ENCODE data around the gene ORAI3. TPM values are rescaled to one million over a fixed set of nuclear protein-coding genes. Genes with fewer than 3 reads are reported as not detected.

The ORAI3 gene
- 46.4 and 50.8 TPM in 2 replicates for total RNA-seq (2014; rRNA removed; shearing (Covaris generic))

- peak; percentile 59 for DNase-seq (ENCODE audit: low spot score)
Observed at GRCh38 chr16:30948667-30949649, at the start of gene ORAI3. TSS of gene ORAI3 (plus strand) at chr16:30949068. CDS start at chr16:30949290, 222 bp downstream.

DNA sequence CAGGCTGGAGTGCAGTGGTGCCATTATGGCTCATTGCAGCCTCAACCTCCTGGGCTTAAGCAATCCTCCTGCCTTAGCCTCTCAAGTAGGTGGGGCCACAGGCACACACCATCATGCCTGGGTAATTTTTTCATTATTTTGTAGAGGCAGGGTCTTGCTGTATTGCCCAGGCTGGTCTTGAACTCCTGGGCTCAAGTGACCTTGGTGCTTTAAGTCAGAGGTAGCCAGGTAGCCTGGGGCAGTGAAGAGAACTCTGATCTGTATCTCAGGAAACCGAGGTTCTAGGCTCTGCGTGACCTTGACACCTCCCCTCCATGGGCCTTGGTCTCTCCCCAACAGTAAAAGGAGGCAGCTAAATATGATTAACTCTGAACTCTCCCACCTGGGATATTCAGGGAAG is 49.1 kb upstream of the ORAI3 start:
- no peak for DNase-seq (ENCODE audit: low spot score)

- DNase-seq (ENCODE audit: low spot score): no peak
Observed at GRCh38 chr16:30900588-30900987, 48.3 kb upstream of the ORAI3 start.

DNA sequence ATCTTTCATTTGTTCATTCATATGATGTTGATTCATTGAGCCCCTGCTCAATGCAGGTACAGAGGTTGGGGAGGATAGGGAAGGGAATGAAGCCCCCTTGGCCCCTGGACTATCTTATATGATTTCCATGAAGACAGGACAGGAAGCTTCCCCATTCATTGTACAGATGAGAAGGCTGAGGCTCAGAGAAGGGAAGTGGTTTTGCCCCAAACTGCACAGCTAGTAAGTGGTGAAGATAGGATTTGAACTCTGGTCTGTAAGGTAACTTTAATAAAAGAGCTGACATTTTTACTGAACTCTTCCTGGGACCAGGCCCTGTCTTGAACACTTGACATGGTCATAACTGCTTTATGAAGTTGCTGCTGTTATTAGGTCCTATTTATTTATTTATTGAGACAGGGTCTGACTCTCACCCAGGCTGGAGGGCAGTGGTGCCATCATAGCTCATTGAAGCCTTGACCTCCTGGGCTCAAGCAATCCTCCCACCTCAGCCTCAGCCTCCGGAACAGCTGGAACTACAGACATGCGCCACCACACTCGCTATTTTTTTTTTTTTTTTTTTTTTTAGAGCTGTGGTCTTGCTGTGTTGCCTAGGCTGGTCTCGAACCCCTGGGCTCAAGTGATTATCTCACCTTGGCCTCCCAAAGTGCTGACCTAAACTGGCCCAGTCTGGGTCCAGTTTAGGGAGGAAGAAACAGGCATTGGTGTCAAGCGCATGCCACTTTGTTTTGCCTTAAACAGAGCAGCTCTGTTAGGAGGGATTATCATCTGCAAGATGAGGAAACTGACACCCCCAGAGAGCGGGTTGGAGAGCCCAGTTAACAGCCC is 47.5 kb upstream of the ORAI3 start:
- no peak for DNase-seq (ENCODE audit: low spot score)

GRCh38 chr16:30902029-30902972 is 46.6 kb upstream of the ORAI3 start:
- DNase-seq (ENCODE audit: low spot score): no peak

- no peak for DNase-seq (ENCODE audit: low spot score)
Observed at GRCh38 chr16:30903002-30903401, 45.9 kb upstream of the ORAI3 start.

GRCh38 chr16:30903596-30903995 is 45.3 kb upstream of the ORAI3 start:
- no peak for DNase-seq (ENCODE audit: low spot score)

DNA sequence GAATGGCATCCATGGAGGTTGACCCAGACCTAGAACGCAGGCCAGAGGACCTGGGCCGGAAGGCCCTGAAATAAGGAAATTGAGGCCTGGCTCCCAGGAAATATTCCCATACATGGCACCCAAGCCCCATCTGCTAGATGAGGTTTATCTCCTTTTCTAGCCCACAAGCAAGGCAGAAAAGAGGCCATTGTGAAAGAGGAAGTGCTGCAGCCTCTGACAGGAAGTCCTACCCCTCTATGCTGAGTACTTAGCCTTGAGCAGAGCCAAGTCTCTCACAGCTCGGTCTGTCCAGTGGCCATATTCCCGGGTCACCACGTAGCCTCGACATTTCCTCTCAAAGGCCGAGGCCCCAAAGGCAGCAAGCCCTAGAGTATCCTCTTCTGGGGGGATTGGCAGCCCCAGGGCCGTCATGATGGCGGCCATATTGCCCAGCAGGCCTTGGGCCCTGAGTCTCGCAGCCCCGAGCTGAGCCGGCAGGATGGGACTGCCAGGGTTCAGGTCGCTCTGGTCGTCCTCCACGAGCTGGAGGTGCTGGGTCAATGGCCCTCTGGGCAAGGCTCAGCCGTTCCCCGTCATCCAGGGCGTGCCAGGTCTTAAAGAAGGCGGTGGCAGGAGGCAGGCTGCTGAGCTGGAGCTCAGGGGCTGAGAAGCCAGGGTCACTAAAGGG is 44.6 kb upstream of the ORAI3 start:
- DNase-seq (ENCODE audit: low spot score): no peak

DNA sequence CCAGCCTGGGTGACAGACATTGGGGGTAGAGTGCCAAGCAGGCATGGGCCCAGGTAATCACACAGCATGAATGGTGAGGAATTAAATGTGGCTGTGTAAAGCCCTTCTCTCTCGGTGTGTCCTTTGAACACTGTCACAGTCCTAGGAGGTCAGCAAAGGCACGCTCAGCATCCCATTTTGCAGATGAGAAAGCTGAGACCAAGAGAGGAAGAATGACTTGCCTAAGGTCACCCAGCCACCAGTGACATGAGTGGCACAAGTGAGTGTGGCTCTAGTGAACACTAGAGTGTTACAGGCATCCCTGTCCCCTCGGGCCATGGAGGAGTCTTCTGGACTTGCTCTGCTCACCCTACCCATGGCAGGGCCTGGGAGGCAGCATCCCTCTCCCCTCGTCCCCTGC is 41.8 kb upstream of the ORAI3 start:
- no peak for DNase-seq (ENCODE audit: low spot score)

- no peak for DNase-seq (ENCODE audit: low spot score)
Observed at GRCh38 chr16:30910427-30911029, 38.3 kb upstream of the ORAI3 start.

- no peak for DNase-seq (ENCODE audit: low spot score)
Observed at GRCh38 chr16:30912794-30913412, 36.0 kb upstream of the ORAI3 start.

DNA sequence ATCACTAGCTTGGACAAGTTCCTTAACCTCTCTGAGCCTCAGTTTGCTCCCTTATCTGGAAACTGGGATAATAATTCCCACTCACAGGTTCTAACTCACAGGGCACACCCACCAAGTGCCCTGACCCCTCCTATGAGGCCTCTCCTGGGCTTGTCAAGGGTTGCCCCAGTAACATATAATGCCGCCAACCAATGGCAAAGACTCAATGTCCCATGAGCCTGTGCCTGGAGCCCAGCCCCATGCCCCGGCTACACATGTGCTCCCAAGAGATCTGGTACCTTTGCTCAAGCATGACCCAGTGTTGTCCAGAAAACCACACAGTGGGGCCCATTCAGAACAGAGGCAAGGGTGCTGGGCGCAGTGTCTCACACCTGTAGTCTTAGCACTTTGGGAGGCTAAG is 34.0 kb upstream of the ORAI3 start:
- DNase-seq (ENCODE audit: low spot score): no peak

DNA sequence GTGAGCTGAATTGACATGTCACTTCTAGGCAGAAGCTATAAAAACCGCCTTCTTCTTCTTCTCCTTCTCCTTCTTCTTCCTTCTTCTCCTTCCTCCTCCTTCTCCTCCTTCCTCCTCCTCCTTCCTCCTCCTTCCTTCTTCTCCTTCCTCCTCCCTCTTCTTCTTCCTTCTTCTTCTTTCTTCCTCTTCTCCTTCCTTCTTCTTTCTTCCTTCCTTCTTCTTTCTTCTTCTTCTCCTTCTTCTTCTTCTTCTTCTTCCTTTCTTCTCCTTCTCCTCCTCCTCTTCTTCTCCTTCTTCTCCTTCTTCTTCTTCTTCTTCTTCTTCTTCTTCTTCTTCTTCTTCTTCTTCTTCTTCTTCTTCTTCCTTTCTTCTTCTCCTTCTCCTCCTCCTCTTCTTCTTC is 30.3 kb upstream of the ORAI3 start:
- no peak for DNase-seq (ENCODE audit: low spot score)

GRCh38 chr16:30920891-30921290 is 28.0 kb upstream of the ORAI3 start:
- no peak for DNase-seq (ENCODE audit: low spot score)

GRCh38 chr16:30921459-30921747 is 27.5 kb upstream of the ORAI3 start:
- no peak for DNase-seq (ENCODE audit: low spot score)

- peak; percentile 60 for DNase-seq (ENCODE audit: low spot score)
Observed at GRCh38 chr16:30921748-30922419, 27.0 kb upstream of the ORAI3 start.

- peak; percentile 99 for DNase-seq (ENCODE audit: low spot score)
Observed at GRCh38 chr16:30922420-30922959, 26.4 kb upstream of the ORAI3 start.

GRCh38 chr16:30922960-30923535 is 25.8 kb upstream of the ORAI3 start:
- peak; percentile 99 for DNase-seq (ENCODE audit: low spot score)

GRCh38 chr16:30923554-30924075 is 25.3 kb upstream of the ORAI3 start, which contains the start of gene FBXL19:
TSS of gene FBXL19 (plus strand) at chr16:30923572. CDS start at chr16:30925755, 2,183 bp downstream.
- no peak for DNase-seq (ENCODE audit: low spot score)
